Endothelial cell (in vitro differentiated cells): ENCODE measurements around the gene PLEKHA7. TPM values are rescaled to one million over a fixed set of nuclear protein-coding genes. Genes with fewer than 3 reads are reported as not detected.

ENCODE experiments used
- DNase-seq: peaks from one replicate; pipeline ENCODE4 v3.0.0; 2021; ENCODE audit warnings: low spot score
- H3K27ac Mint-ChIP-seq: one replicate; pipeline ENCODE4 v1.8.0; 2021; ENCODE audit warnings: mixed read lengths, inconsistent platforms; ENCODE audit not compliant: unreplicated experiment
- H3K27me3 Mint-ChIP-seq: one replicate; pipeline ENCODE4 v1.8.0; 2021; ENCODE audit warnings: mild to moderate bottlenecking, moderate library complexity, mixed read lengths, inconsistent platforms; ENCODE audit not compliant: unreplicated experiment
- H3K36me3 Mint-ChIP-seq: one replicate; pipeline ENCODE4 v1.8.0; 2021; ENCODE audit warnings: mild to moderate bottlenecking, low read depth, mixed read lengths, inconsistent platforms; ENCODE audit not compliant: unreplicated experiment
- H3K4me1 Mint-ChIP-seq: one replicate; pipeline ENCODE4 v1.8.0; 2021; ENCODE audit warnings: mild to moderate bottlenecking, mixed read lengths, inconsistent platforms; ENCODE audit not compliant: unreplicated experiment
- H3K4me3 Mint-ChIP-seq: one replicate; pipeline ENCODE4 v1.8.0; 2021; ENCODE audit warnings: mild to moderate bottlenecking, mixed read lengths, inconsistent platforms; ENCODE audit not compliant: unreplicated experiment
- H3K9me3 Mint-ChIP-seq: one replicate; pipeline ENCODE4 v1.8.0; 2021; ENCODE audit warnings: mixed read lengths, inconsistent platforms; ENCODE audit not compliant: unreplicated experiment
- CTCF ChIP-seq: fragments of 200-600 bp; sonication (generic); IDR thresholded peaks from one replicate; pipeline ENCODE4 v1.5.0; 2021; ENCODE audit warnings: antibody characterized with exemption; ENCODE audit not compliant: unreplicated experiment
- total RNA-seq: library from RNA; stranded (reverse); fragmentation: NEBNext Ultra II Directional; extraction: Animal tissue kit (Norgen Biotek cat#: 25700); gene quantifications from one replicate; pipeline ENCODE4 v1.2.1, GENCODE V29; 2021; ENCODE audit not compliant: unreplicated experiment

Gene PLEKHA7
- total RNA-seq, 1 donor from 2014 or later: 8.2 TPM

DNA sequence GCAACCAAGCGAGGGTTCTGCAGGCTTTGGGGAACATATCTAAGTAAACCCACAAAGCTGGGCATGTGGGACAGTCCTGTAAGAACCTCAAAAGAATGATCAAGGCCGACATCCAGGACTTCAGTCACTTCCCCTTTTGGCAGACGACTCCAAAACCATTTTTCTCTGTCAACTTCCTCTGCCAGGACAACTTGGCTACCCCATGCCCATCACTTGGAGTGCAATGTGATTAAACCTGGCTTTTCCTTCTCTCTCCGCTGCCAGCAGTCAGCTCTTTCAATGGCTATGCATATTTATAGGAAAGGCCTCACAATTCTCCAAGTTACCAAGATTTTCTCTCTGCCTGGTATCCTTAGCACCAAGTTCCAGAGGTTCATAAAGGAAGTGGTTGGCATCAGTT is 196.9 kb downstream of the PLEKHA7 start:
- H3K27ac Mint-ChIP-seq: no peak overlapping the region
- TF ChIP-seq CTCF: no peak

DNA sequence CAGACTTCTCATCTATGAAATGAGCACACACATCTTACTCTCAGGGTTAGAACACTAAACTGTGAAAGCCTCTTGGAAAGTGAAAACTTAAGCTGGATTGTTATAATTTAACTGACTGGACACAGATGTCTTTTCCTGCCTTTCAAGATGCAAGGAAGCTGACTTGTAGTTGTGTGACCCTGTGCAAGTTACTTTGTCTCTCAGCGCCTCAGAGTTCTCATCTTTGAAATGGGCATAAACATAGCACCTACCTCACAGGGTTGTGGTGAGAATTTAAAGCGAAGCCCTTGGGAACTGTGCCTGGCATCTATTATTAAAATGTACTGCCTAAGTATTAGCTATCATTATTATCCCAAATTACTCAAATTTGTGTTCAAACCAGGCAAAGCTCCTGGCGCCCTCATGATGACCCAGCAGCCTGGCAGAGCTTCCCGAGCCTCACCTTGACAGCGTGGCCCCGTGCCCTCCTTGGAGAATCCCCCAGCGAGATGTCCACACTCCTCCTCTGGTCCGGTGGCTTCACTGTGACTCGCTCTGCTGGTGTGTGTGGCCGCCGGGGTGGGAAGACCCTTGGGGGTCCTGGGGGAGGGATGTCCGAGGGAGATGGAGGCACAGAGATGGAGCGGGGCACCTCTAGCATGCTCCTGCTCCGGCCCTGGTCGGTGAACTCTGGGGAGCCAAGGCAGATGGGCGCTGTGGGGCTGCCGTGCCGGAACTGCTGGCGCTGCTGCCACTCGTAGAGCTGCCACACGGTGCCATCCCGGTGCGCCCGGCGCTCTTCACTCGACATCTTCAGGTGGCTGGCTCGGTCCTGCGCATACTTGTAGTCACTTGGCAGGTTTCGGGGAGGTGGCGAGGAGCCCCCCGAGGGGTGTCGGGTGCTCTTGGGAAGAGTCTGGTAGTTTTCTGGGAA is 197.6 kb downstream of the PLEKHA7 start:
- Mint-ChIP-seq H3K4me3 (no peak overlapping the region), H3K36me3 (peaks cover 6% of the 10 kb centered on the region), H3K27ac (no peak overlapping the region), H3K27me3 (peaks cover 1% of the 10 kb centered on the region), H3K9me3 (no peaks in the 10 kb centered on the region), H3K4me1 (peaks cover 8% of the 10 kb centered on the region)
- no peak for TF ChIP-seq CTCF
- DNase-seq: no peak

More for the DNA sequence above, 196.9 kb downstream of the PLEKHA7 start:
- no peak for DNase-seq
- peaks cover 3% of the 10 kb centered on the region for H3K36me3 Mint-ChIP-seq
- H3K9me3 Mint-ChIP-seq: no peaks in the 10 kb centered on the region
- no peaks in the 10 kb centered on the region for H3K27me3 Mint-ChIP-seq
- H3K4me1 Mint-ChIP-seq: peaks cover 8% of the 10 kb centered on the region
- no peak overlapping the region for H3K4me3 Mint-ChIP-seq

GRCh38 chr11:16815047-16815767 is 199.0 kb downstream of the PLEKHA7 start:
- peaks cover 8% of the 10 kb centered on the region for H3K36me3 Mint-ChIP-seq
- TF ChIP-seq CTCF: no peak
- no peak overlapping the region for H3K4me3 Mint-ChIP-seq
- peaks cover 4% of the 10 kb centered on the region for H3K4me1 Mint-ChIP-seq
- no peak overlapping the region for H3K27ac Mint-ChIP-seq
- no peaks in the 10 kb centered on the region for H3K9me3 Mint-ChIP-seq
- DNase-seq: no peak
- peaks cover 2% of the 10 kb centered on the region for H3K27me3 Mint-ChIP-seq

DNA sequence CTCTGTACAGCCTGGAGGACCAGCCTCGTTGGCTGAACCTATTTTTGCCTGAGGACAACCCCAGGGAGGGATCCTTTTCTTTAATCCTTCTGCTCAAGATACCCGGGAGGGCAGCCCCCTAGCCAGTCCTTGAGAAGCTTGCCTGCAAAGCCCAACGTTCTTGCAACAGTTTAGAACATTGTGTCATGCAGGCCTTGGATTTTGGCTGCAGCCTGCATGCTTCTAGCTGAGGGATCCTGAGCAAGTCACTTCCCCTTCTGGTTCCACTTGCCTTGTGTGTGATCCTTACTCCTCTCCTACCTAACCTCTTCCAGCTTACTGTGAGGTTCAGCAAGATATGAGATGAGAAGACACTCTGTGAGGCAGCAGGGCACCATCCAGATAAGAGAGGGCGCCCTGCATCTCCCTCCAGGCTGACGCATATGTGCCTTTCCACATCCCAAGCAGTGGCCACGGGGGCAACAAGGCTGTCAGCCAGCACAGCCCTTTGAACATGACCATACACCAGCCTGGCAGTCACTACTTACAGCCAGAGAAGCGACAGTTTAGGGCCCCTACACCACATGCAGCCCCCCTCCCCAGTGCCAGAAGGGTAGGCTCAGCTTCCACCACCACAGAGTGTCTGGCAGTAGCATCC is 199.7 kb downstream of the PLEKHA7 start:
- H3K27ac Mint-ChIP-seq: no peak overlapping the region
- H3K9me3 Mint-ChIP-seq: no peaks in the 10 kb centered on the region

More for the DNA sequence above, 199.7 kb downstream of the PLEKHA7 start:
- peaks cover 3% of the 10 kb centered on the region for H3K4me1 Mint-ChIP-seq
- no peak overlapping the region for H3K4me3 Mint-ChIP-seq
- no peak for TF ChIP-seq CTCF
- DNase-seq: no peak
- peaks cover 2% of the 10 kb centered on the region for H3K27me3 Mint-ChIP-seq
- peaks cover 8% of the 10 kb centered on the region for H3K36me3 Mint-ChIP-seq
